ENCODE data around the gene EFCAB9.
"Not testable (repeated sequence)": the region's sequence is repeated elsewhere in the genome, so short reads cannot be mapped to it uniquely, and the experiment has no call there.

Gene EFCAB9

GRCh38 chr5:172193872-172194271 is at the start of gene EFCAB9:
EFCAB9 (plus strand) TSS chr5:172194172; CDS start chr5:172194173, 1 bp downstream.
- no peak for DNase-seq

GRCh38 chr5:172144291-172144815 is 49.6 kb upstream of the EFCAB9 start:
- no peak for DNase-seq

- no peak for DNase-seq
These were observed 48.8 kb upstream of the EFCAB9 start for GRCh38 chr5:172144931-172145869.

- no peak for DNase-seq
These were observed 47.9 kb upstream of the EFCAB9 start for GRCh38 chr5:172145870-172146747.

- no peak for DNase-seq
These were observed 47.3 kb upstream of the EFCAB9 start for GRCh38 chr5:172146748-172147092.

- no peak for DNase-seq
These were observed 46.1 kb upstream of the EFCAB9 start for GRCh38 chr5:172147857-172148256.

GRCh38 chr5:172148381-172148780 is 45.6 kb upstream of the EFCAB9 start:
- DNase-seq: no peak

- DNase-seq: no peak
These were observed 44.9 kb upstream of the EFCAB9 start for GRCh38 chr5:172149073-172149472.

GRCh38 chr5:172149481-172149880 is 44.5 kb upstream of the EFCAB9 start:
- DNase-seq: not testable (repeated sequence)

- no peak for DNase-seq
These were observed 43.2 kb upstream of the EFCAB9 start for GRCh38 chr5:172150514-172151425.

GRCh38 chr5:172151661-172152210 is 42.2 kb upstream of the EFCAB9 start:
- no peak for DNase-seq

- DNase-seq: no peak
These were observed 40.3 kb upstream of the EFCAB9 start for GRCh38 chr5:172153695-172154094.

GRCh38 chr5:172155101-172155500 is 38.9 kb upstream of the EFCAB9 start:
- not testable (repeated sequence) for DNase-seq

GRCh38 chr5:172156541-172156994 is 37.4 kb upstream of the EFCAB9 start:
- DNase-seq: no peak

- DNase-seq: no peak
These were observed 35.0 kb upstream of the EFCAB9 start for GRCh38 chr5:172159016-172159415.

GRCh38 chr5:172160506-172160905 is 33.5 kb upstream of the EFCAB9 start:
- no peak for DNase-seq

GRCh38 chr5:172162323-172162986 is 31.5 kb upstream of the EFCAB9 start:
- no peak for DNase-seq

GRCh38 chr5:172162987-172163343 is 31.0 kb upstream of the EFCAB9 start:
- DNase-seq: no peak

- DNase-seq: no peak
These were observed 30.6 kb upstream of the EFCAB9 start for GRCh38 chr5:172163346-172163745.

GRCh38 chr5:172164769-172165212 is 29.2 kb upstream of the EFCAB9 start:
- no peak for DNase-seq

- no peak for DNase-seq
These were observed 28.5 kb upstream of the EFCAB9 start for GRCh38 chr5:172165465-172165864.

Data from stimulated activated naive CD4-positive, alpha-beta T cell treated with Interleukin-2 at 50 U/mL for 16 hours (primary cell).